Effector memory CD8-positive, alpha-beta T cell (primary cell): ENCODE results near the gene PLEKHG1.

Experiments used
- ATAC-seq: fragments of 150-1000 bp; cut with Tn5 transposase; replicated peaks from 2 replicates; pipeline ENCODE4 v1.10.0; 2021; ENCODE audit warnings: mild to moderate bottlenecking, moderate library complexity
- DNase-seq, 3 experiments: peaks; one replicate each; pipeline ENCODE4 v3.0.0; 2021
- H3K27ac Mint-ChIP-seq, 2 donors: one replicate each; pipeline ENCODE4 v1.8.0; 2022; ENCODE audit warnings: mild to moderate bottlenecking in 2 of 2, mixed read lengths in 2 of 2, moderate library complexity in 2 of 2
- H3K27me3 Mint-ChIP-seq, 2 donors: one replicate each; pipeline ENCODE4 v1.8.0; 2022; ENCODE audit warnings: mixed read lengths in 2 of 2
- H3K36me3 Mint-ChIP-seq: one replicate; pipeline ENCODE4 v1.8.0; 2022; ENCODE audit warnings: mild to moderate bottlenecking, moderate library complexity, mixed read lengths; ENCODE audit not compliant: insufficient read depth
- H3K4me1 Mint-ChIP-seq, 2 donors: one replicate each; pipeline ENCODE4 v1.8.0; 2022; ENCODE audit warnings: low read depth in 2 of 2, mixed read lengths in 2 of 2
- H3K4me3 Mint-ChIP-seq, 2 donors: one replicate each; pipeline ENCODE4 v1.8.0; 2022; ENCODE audit warnings: mild to moderate bottlenecking in 2 of 2, mixed read lengths in 2 of 2, moderate library complexity in 2 of 2
- H3K9me3 Mint-ChIP-seq, 2 donors: one replicate each; pipeline ENCODE4 v1.8.0; 2022; ENCODE audit warnings: mixed read lengths in 2 of 2

Gene PLEKHG1

DNA sequence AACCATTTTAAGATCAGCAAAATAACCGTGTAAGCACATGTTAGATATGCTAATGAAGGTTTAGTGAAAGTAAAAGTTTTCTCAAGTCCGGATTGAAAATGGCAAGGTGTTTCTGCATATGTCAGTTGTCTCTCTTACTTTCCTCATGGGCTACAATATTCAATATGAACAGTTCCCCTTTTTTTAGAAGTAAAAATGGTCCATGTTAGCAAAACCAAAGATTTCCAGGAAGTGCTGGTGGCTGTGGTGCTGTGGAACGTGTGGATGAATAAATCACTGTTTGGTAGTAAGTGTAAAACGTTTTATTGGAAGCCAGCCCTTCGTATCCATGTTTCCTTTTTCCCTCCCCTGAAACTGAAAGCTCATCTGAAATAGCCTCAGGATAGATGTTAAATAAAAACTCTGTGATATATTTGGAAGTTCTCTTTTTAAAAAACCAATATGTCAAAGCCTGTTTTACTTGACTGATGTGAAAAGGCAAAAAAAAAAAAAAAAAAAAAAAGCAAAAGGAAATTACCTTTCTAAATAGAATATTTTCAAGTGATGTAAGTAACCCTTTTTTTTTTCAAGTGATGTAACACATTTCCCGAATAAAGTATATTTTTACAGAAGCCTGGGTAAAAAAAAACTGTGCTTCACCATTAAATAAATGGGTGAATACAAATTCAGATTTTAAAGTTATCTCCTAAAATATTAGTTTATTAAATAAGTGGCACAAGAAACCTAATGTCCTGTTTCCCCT lies 41.9 kb downstream of the PLEKHG1 start:
- peak; percentile 62 for ATAC-seq
- no peak for DNase-seq
- peak overlapping the region; percentile 56 to 81 for H3K4me3 Mint-ChIP-seq
- peaks cover 3 to 28% of the 10 kb centered on the region in 2 donors for H3K4me1 Mint-ChIP-seq
- no peaks in the 10 kb centered on the region for H3K9me3 Mint-ChIP-seq
- H3K27me3 Mint-ChIP-seq: no peaks in the 10 kb centered on the region
- H3K36me3 Mint-ChIP-seq: no peaks in the 10 kb centered on the region
- H3K27ac Mint-ChIP-seq: peak overlapping the region in 1 of 2 donors; percentile 80

DNA sequence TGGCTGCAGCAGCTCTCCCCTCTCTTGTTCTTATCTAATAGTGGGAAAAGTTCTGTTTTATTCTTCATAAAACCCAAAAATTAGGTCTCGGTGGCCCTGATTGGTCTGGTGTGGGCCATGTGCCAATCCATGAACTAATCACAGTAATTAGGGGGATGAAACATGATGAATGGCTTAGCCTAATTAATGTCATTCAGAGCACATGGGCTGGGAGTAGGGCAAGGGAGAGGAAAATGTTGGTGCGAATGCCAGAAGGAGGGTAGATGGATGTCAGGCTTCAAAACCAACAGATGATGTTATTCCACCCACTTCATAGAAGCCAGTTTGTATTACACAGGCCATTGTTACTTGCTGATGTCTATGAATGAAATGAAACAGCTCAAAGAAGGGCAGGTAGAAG lies 46.5 kb downstream of the PLEKHG1 start:
- DNase-seq (no peak), ATAC-seq (no peak)
- H3K4me1 Mint-ChIP-seq: peaks cover 0 to 10% of the 10 kb centered on the region in 2 donors
- no peaks in the 10 kb centered on the region for H3K36me3 Mint-ChIP-seq
- no peak overlapping the region for H3K27ac Mint-ChIP-seq
- no peak overlapping the region for H3K4me3 Mint-ChIP-seq
- no peaks in the 10 kb centered on the region for H3K27me3 Mint-ChIP-seq
- no peaks in the 10 kb centered on the region for H3K9me3 Mint-ChIP-seq

DNA sequence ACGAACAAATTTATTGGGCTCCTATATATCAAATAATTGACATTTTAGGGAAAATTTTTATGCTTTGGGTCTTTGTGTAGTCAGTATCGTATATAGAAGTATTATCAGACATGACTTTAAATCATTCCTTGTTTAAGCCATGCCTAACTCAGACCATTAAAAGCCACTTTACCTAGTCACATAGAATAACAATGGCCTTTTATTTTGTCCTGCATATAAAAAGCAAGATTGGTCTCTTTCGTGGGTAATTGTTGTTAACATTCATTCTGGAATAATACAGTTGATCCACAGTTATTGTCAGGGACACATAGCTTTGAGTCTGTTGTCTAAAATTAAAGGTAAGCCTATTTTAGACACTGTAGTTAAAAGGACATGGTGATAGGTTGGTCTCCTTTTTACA lies 47.4 kb downstream of the PLEKHG1 start:
- Mint-ChIP-seq H3K27me3 (no peaks in the 10 kb centered on the region), H3K36me3 (no peaks in the 10 kb centered on the region), H3K9me3 (no peaks in the 10 kb centered on the region), H3K4me3 (no peak overlapping the region), H3K4me1 (peaks cover 0 to 10% of the 10 kb centered on the region in 2 donors), H3K27ac (no peak overlapping the region)
- no peak for DNase-seq
- ATAC-seq: no peak
